ENCODE measurements around the gene CCDC33.

The CCDC33 gene

DNA sequence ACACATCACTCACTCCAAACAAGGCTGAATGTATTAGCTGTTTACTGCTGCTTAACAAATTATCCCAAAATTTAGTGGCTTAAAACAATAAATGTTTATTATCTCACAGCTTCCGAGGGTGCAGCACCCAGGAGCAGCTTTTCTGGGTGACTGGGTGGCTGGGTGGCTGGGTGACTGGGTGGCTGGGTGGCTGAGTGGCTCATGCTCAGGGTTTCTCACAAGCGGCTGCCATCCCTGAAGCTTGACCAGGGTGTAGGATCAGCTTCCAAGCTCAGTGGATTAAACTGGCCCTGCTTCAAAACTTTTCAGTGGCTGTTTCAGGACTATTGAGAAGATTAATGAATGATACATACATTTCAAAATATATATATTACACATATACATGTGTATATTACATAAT, 133.6 kb downstream of the CCDC33 start:
- TF ChIP-seq, protein P1, sequence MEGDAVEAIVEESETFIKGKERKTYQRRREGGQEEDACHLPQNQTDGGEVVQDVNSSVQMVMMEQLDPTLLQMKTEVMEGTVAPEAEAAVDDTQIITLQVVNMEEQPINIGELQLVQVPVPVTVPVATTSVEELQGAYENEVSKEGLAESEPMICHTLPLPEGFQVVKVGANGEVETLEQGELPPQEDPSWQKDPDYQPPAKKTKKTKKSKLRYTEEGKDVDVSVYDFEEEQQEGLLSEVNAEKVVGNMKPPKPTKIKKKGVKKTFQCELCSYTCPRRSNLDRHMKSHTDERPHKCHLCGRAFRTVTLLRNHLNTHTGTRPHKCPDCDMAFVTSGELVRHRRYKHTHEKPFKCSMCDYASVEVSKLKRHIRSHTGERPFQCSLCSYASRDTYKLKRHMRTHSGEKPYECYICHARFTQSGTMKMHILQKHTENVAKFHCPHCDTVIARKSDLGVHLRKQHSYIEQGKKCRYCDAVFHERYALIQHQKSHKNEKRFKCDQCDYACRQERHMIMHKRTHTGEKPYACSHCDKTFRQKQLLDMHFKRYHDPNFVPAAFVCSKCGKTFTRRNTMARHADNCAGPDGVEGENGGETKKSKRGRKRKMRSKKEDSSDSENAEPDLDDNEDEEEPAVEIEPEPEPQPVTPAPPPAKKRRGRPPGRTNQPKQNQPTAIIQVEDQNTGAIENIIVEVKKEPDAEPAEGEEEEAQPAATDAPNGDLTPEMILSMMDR (IDR thresholded peaks at IDR 0.05; ENCODE audit: extremely low read depth, missing control alignments): no peak
- no peak for DNase-seq (ENCODE audit: low spot score)

DNA sequence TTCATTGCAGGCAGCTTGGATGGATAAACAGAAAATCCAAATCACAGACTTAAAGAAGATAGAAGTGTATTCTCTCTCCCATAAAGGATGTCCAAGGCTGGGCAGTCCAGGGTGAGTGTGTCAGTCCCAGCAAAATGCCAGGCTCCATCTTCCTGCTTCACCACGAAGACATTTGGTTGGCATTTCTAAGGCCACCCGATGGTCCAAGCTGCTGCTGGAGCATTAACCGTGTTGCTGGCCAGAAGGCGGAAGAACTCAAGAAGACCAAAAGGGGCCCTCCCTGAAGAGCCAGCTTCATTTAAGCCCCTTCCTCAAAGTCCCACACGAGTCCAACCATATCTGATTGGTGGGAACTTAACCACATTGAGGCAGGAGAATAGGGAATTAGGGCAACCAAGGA, 134.3 kb downstream of the CCDC33 start:
- TF ChIP-seq, protein P1 (IDR thresholded peaks at IDR 0.05; ENCODE audit: extremely low read depth, missing control alignments): no peak
- no peak for DNase-seq (ENCODE audit: low spot score)

GRCh38 chr15:74373056-74373650, 137.0 kb downstream of the CCDC33 start:
- TF ChIP-seq, protein P1 (IDR thresholded peaks at IDR 0.05; ENCODE audit: extremely low read depth, missing control alignments): no peak
- no peak for DNase-seq (ENCODE audit: low spot score)

- peak; percentile 97 for DNase-seq (ENCODE audit: low spot score)
- TF ChIP-seq, protein P1 (IDR thresholded peaks at IDR 0.05; ENCODE audit: extremely low read depth, missing control alignments): peak; percentile 92
Measured at GRCh38 chr15:74373731-74374647, 137.9 kb downstream of the CCDC33 start.

GRCh38 chr15:74374648-74375302, 138.6 kb downstream of the CCDC33 start:
- TF ChIP-seq, protein P1 (IDR thresholded peaks at IDR 0.05; ENCODE audit: extremely low read depth, missing control alignments): no peak
- no peak for DNase-seq (ENCODE audit: low spot score)

DNA sequence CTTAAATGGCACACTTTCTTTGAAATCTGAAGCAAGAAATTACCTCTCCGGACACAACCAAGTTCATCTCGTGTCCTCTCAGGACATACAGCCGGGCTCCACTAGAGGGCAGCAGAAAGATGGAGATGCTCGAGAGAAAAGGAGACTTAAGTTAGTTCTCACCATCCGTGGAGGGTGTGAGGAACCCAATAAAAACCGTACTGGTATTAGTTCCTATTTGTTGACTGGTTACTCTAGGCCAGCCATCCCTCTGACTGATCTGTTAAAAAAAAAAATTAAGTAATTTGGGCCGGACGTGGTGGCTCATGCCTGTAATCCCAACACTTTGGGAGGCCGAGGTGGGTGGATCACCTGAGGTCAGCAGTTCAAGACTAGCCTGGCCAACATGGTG, 139.2 kb downstream of the CCDC33 start:
- TF ChIP-seq, protein P1 (IDR thresholded peaks at IDR 0.05; ENCODE audit: extremely low read depth, missing control alignments): peak; percentile 83
- peak; percentile 83 for DNase-seq (ENCODE audit: low spot score)

- no peak for DNase-seq (ENCODE audit: low spot score)
- TF ChIP-seq, protein P1 (IDR thresholded peaks at IDR 0.05; ENCODE audit: extremely low read depth, missing control alignments): no peak
Measured at GRCh38 chr15:74376226-74376625, 140.1 kb downstream of the CCDC33 start.

Measured in GM20000 (cell line).